Esophagus squamous epithelium (tissue), 4 donors: ENCODE data around the gene TCF3.

ENCODE experiments used
- POLR2A ChIP-seq, 4 donors: fragments of 450-650 bp; IDR thresholded peaks; one replicate each; pipeline ENCODE4 v1.6.1; 2017; ENCODE audit warnings: antibody characterized with exemption in 4 of 4, mild to moderate bottlenecking in 4 of 4, moderate library complexity in 3 of 4
- TF ChIP-seq, protein P1 (sequence below), 6 experiments: fragments of 450-650 bp in 4 of 6; fragments of 200-600 bp in 2 of 6; sonication (generic) in 2 of 6; IDR thresholded peaks; one replicate each; pipeline ENCODE4 v1.5.1; 2016 to 2019; ENCODE audit warnings: antibody characterized with exemption in 6 of 6, mild to moderate bottlenecking in 4 of 6, moderate library complexity in 4 of 6

DNA sequence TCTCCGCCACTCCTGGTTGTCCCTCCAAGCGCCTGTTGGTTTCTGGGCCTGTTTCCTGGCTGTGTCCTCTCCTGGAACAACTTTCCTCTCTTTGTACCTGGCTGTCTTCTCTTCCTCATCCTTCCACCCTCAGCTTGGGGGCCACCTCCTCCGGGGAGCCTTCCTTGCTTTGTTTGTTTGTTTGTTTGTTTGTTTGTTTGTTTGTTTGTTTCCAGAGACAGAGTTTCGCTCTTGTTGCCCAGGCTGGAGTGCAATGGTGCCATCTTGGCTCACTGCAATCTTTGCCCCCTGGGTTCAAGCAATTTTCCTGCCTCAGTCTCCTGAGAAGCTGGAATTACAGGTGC is 6.6 kb upstream of the TCF3 start:
- TF ChIP-seq, protein P1, sequence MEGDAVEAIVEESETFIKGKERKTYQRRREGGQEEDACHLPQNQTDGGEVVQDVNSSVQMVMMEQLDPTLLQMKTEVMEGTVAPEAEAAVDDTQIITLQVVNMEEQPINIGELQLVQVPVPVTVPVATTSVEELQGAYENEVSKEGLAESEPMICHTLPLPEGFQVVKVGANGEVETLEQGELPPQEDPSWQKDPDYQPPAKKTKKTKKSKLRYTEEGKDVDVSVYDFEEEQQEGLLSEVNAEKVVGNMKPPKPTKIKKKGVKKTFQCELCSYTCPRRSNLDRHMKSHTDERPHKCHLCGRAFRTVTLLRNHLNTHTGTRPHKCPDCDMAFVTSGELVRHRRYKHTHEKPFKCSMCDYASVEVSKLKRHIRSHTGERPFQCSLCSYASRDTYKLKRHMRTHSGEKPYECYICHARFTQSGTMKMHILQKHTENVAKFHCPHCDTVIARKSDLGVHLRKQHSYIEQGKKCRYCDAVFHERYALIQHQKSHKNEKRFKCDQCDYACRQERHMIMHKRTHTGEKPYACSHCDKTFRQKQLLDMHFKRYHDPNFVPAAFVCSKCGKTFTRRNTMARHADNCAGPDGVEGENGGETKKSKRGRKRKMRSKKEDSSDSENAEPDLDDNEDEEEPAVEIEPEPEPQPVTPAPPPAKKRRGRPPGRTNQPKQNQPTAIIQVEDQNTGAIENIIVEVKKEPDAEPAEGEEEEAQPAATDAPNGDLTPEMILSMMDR (IDR thresholded peaks at IDR 0.05): no peak
- no peak for TF ChIP-seq POLR2A (IDR thresholded peaks at IDR 0.05)
